Astrocyte of the hippocampus (primary cell): ENCODE data around the gene C16orf89.

ENCODE experiments used
- DNase-seq: peaks from one replicate; pipeline ENCODE4 v3.0.0; 2011; ENCODE audit warnings: low read depth, low spot score

The C16orf89 gene

GRCh38 chr16:5030251-5030870, 35.4 kb downstream of the C16orf89 start:
- no peak for DNase-seq

GRCh38 chr16:5028950-5029475, 36.7 kb downstream of the C16orf89 start:
- no peak for DNase-seq

DNA sequence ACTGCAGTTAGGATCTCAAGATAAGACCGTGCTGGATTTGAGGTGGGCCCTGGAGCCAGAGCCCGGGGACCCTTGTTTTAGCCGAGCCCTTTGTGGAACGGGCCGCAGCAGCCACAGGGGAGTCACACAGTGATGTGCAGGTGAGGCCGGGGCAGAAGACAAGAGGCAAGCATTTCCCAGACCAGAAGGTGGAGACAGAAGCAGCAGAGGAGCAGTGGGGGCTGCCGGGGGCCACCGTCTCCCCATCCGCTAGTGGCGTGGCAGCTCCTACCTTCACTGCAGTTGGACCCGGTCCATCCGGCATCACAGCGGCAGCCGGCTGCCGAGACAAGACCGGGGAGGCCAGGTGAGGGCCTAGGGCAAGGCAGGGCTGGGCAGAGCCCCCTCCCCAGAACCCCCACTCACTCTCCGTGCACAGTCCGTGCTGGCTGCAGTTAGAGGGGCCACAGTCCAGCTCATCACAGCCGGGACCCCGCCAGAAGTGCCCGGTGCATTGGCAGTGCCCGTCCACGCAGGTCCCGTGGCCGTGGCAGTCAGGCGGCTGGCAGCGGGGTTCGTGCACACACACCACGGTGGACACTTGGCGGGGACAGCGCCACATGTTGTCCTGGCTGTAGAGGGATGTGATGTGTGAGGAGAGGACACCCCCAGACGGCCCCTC, 38.1 kb downstream of the C16orf89 start:
- no peak for DNase-seq

GRCh38 chr16:5027086-5027485, 38.7 kb downstream of the C16orf89 start:
- no peak for DNase-seq

DNA sequence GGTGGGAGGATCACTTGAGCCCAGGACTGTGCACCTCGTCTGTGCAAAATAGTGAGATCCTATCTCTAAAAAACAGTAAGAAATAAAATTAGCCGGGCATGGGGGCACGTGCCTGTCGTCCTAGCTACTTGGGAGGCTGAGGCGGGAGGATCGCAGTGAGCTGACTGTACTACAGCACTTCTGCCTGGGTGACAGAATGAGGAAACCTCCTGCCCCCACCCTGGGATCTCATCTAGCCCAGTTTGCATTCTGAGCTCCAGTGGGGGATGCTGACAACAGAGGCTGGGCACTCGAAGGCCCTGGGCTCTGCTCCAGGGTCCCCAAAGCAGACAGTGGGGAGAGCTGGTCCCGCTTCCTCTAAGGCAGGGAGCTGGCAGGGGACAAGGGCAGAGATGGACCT, 39.1 kb downstream of the C16orf89 start:
- DNase-seq = no peak

- peak; percentile 52 for DNase-seq
Measured at GRCh38 chr16:5025171-5025632, 40.6 kb downstream of the C16orf89 start.

DNA sequence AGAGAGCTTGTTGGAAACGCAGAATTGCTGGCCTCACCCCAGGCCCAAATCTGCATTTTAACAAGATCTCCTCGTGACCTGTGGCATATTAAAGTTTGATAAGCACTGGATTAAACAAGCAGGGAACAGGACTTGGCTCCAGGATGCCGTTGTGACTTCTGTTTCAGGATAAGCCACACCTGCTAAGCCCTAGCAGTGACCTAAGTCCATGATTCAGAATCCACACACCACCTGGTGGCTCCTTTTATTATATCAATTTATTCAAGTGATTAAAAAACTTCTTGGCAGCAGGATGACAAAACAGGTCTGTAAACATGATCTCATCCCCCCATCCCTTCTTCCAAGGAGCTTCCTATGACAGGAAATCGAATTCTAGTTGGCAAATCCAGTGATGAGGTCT, 41.1 kb downstream of the C16orf89 start:
- peak; percentile 12 for DNase-seq

DNA sequence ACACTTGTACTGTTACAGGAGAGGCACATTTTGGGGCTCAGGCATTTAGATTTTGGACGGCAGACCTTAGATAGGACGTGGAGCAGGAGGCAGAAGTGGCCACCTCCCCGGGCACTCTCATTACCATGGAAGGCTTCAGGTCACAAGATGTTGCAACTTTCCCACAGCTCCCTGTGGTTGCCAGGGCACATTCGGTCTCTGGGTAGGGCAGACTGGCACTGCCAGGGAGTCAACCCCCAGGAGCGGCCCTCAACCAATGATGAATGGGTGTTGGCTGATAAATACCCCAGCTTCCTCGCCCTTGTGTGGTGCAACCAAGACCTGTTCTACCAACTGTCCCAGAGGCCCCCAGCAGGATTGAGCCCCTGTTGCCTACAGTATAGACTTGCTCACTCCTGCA, 43.2 kb downstream of the C16orf89 start:
- no peak for DNase-seq

- DNase-seq = no peak
Measured at GRCh38 chr16:5020551-5020950, 45.2 kb downstream of the C16orf89 start.

- no peak for DNase-seq
Measured at GRCh38 chr16:5019775-5020174, 46.0 kb downstream of the C16orf89 start.

DNA sequence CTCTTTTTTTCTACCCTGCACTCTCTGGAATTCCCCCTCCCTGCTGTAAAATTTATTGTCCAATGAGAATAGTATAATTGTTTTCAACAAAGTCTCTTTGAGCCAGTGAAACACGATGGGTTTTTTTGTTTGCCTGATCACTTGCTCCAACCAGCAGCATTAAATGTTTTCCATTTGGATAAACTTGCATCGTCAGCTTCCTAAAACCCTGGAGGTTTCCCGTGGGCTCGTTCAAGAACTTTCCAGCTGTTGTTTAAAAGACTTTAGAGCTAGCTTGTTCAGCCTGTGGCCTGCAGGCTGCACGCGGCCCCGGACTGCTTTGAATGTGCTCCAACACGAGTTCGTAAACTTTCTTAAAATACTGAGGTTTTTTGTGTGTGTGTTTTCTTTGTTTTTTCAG, 47.0 kb downstream of the C16orf89 start:
- DNase-seq = no peak

DNA sequence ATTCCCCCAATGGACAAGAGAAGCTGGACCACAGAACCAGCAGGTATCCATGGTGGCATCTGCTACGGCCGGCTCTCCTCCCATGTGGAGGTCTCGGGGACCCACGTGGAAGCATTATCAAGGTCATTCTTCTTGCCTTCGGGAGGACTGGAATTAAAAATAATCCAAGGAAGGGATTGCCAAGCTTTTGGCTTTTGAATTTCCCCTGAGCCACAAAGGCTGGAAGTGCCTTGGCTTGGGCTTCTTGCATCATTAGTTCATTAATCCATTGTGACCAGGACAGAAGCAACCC, 48.1 kb downstream of the C16orf89 start:
- DNase-seq = no peak

DNA sequence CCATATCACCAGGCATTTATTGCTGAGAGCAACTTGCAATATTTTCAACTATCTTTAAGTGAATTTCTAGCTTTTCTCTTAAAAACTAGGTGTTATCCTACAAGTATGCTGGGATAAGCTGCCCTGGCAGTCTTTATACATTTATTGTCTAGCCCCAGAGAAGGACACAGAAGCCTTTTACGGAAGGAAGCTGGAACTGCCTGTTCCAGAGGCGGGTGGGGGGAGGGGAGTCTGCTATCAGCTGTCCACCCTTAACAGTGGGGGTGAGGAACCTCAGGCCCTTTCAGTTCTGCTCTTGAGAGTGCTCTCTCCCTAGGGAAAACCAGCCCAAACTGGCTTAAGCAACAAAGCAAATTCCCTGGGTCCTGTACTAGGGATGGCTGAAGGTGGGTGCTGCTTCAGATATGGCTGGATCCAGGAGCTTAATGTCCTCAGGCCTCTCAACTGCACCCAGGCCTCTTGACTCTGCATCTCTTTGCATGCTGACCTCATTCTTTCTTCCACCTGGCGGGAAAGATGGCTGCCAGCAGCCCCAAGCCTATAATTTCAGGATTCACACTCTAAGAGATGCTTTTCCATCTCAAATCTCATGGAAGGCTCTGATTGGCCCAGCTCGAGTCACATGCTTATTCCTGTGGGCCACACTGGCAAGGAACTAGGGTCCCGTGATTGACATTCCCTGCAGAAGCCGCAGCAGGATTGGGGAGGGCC, 48.6 kb downstream of the C16orf89 start:
- no peak for DNase-seq

DNA sequence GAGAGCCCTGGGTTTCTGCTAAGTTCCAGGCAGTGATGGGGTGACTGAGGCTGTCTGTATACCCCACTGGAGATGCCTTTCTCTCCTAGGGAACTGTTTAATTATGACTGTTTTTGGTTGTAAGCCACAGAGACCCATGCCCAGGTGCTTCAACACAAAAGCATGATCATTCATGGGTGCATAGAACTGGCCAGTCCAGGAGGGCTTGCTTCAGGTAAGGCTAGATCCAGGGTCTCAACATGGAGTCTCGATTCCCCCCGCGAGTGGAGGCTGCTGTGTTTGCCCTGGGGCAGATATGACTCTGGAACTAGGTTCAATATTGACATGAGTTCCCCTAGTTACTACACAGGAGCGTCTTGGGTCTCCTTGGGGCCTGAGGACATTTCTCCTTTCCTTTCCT, 49.9 kb downstream of the C16orf89 start:
- DNase-seq = no peak

DNA sequence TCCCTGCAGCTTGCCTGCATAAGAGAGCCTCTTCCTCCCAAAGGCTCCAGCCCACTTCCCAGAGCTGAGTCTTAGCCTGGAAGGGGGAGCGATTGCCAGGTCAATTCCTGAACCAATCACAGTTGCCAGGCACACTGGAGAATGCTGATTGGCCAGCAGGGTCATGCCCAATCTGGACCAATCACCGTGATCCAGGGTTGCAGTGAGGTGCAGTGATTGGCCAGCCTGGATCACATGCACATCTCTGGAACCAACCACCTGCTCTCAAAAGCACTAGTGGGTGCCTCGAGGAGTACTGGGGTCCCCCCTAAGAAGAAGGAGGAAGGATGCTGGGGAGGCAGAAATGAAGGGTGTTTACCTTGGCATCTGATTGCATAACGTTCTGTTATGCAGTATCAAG, 50.4 kb downstream of the C16orf89 start:
- DNase-seq = no peak

DNA sequence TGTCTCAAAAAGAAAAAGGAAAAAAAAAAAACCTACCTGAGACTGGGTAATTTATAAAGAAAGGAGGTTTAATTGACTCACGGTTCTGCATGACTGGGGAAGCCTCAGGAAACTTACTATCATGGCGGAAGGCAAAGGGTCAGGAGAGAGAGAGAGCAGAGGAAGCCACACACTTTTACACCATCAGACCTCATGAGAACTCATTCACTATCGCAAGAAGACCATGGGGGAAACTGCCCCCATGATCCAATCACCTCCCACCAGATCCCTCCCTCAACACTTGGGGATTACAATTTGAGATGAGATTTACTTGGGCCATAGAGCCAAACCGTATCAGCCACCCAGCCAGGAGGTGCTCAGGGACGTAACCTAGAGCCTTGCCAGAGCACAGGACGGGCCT, 52.9 kb downstream of the C16orf89 start:
- no peak for DNase-seq

GRCh38 chr16:5011637-5012036, 54.1 kb downstream of the C16orf89 start:
- no peak for DNase-seq

GRCh38 chr16:5010576-5011329, 55.0 kb downstream of the C16orf89 start:
- no peak for DNase-seq

- no peak for DNase-seq
Measured at GRCh38 chr16:5008311-5008731, 57.4 kb downstream of the C16orf89 start.

- no peak for DNase-seq
Measured at GRCh38 chr16:5007256-5007655, 58.5 kb downstream of the C16orf89 start.

- no peak for DNase-seq
Measured at GRCh38 chr16:5006348-5007193, 59.2 kb downstream of the C16orf89 start.
